ENCODE measurements around the gene DTNB.

GRCh38 chr2:25671622-25672021 lies 1.8 kb downstream of the DTNB start:
- TF ChIP-seq USF2 (IDR thresholded peaks at IDR 0.05; ENCODE audit: low read depth, low read length) (no peak), CTCF (conservative IDR thresholded peaks at IDR 0.05; ENCODE audit: low read depth, low read length) (no peak), POLR2A (IDR thresholded peaks at IDR 0.05; ENCODE audit: low read depth, low read length) (no peak), MAFK (IDR thresholded peaks at IDR 0.05; ENCODE audit: low read depth, low read length) (no peak)
